DMS114 treated with DMSO at 0.1 percent for 48 hours (cell line): ENCODE results near the gene SFMBT1.

Experiments
- DNase-seq: peaks from one replicate; lab custom pipeline; 2025; ENCODE audit not compliant: unreplicated experiment; lab: John Stamatoyannopoulos, UW

The SFMBT1 gene

DNA sequence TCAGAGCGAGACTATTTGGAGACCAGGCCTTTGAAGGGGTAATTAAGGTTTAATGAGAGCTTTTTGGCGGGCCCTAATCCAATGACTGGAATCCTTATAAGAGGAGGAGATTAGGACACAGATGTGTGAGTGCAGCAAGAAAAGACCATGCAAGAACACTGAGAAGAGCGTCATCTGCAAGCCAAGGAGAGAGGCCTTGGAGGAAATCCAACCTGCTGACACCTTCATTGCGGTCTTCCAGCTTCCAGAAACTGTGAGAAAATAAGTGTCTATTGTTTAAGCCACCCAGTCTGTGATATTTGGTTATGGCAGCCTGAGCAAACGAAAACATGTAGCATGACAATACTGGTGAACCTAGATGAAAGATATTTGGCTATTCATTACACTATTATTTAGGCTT lies 188.0 kb downstream of the SFMBT1 start:
- DNase-seq = no peak

DNA sequence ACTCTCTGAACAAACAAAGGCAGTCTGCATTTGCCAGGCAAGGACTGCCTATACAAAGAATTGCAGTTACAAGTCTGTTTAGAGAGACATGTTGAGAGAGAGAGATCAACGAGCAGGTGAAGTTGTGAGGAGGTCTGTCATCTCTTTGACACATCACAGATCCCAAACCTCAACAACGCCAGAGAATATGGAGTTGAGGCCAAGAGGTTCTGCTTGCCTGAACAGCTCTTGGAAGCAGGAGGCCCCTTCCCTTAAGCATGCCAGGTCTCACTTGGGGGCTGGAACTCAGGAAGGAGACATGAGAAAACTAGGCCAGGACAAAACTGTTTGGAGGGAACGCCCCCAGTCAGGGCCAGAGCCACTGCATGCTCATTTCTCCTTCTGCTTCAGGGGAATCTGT lies 188.7 kb downstream of the SFMBT1 start:
- no peak for DNase-seq

DNA sequence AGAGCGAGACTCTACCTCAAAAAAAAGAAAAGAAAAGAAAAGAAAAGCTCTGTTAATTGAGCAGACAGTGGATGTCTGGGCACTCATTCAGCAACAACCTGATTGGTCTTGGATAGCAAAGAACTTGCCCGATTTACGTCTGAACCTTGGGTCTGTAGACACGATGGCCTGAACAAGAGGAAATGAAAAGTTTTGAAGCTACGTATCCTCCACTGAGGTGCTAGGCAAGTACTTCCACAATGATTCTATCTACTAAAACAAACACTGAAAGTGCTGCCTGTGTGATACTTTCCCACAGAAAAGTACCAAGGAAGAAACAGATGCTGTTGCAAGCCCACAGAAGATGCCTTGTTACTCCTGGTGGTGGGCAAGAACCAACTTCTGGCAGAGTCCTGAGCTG lies 189.2 kb downstream of the SFMBT1 start:
- no peak for DNase-seq

DNA sequence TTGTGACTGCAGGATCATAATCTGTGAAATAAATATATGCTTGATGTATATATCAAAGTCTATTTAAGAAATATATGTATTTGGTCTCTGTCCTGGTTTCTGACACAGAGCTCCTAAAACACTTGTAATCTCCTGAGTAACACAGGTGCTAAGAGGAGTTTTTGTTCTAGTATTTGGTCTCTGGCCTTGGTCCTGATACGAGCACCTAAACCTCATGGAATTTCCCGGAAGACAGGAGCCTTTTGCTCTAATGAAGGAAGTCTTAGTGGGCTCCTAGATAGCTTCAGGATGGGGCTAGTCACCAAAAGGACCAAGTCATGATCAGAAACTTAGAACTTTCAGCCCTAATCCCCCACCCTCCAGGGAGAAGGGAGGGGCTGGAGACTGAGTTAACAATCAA lies 191.9 kb downstream of the SFMBT1 start:
- DNase-seq = no peak
